SH-SY5Y (cell line): ENCODE results near the gene SENP2.

Source experiments
- GATA2 ChIP-seq: IDR thresholded peaks from 2 replicates; pipeline ENCODE4 v1.6.1; 2011; ENCODE audit warnings: mild to moderate bottlenecking, low read depth, low read length
- GATA3 ChIP-seq: IDR thresholded peaks from 2 replicates; pipeline ENCODE4 v1.6.1; 2011; ENCODE audit warnings: low read depth, mild to moderate bottlenecking, low read length, moderate library complexity

DNA sequence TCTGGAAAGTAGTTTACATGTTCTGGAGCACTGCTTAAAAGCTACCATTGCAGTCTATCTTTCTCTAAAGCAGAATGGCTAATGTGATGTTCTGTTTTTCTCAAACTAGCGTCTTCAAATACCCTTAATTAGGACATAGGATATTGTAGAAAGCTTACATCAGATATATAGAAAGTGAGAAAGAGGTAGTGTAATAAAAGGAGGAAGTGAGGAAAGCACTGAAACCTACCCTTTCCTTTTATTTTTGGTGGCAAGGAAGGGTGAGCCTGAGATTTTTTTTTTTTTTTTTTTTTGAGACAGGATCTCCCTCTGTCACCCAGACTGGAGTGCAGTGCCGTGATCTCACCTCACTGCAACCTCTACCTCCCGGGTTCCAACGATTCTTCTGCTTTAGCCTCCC lies 9.4 kb downstream of the SENP2 start:
- no peak for TF ChIP-seq GATA2
- TF ChIP-seq GATA3, result no peak
